Fibroblast of mammary gland (primary cell): ENCODE results near the gene BHLHE41.
A peak's percentile ranks its signal among the peaks of the same experiment; 100 is the strongest.

ENCODE experiments used
- DNase-seq: peaks from one replicate; pipeline ENCODE4 v3.0.0-alpha.2; 2010; ENCODE audit warnings: low read depth
- H3K4me3 ChIP-seq: 2 replicates; pipeline ENCODE4 v1.5.1; 2011; ENCODE audit warnings: low read depth, mild to moderate bottlenecking, low read length, moderate library complexity; ENCODE audit not compliant: control insufficient read depth
- TF ChIP-seq, protein P1 (sequence below): conservative IDR thresholded peaks from 2 replicates; pipeline ENCODE4 v1.5.1; 2011; ENCODE audit warnings: low read depth, low read length, inconsistent platforms; ENCODE audit not compliant: control insufficient read depth, insufficient read depth

Gene BHLHE41

GRCh38 chr12:26162174-26162573 lies 37.3 kb upstream of the BHLHE41 start:
- TF ChIP-seq, protein P1, sequence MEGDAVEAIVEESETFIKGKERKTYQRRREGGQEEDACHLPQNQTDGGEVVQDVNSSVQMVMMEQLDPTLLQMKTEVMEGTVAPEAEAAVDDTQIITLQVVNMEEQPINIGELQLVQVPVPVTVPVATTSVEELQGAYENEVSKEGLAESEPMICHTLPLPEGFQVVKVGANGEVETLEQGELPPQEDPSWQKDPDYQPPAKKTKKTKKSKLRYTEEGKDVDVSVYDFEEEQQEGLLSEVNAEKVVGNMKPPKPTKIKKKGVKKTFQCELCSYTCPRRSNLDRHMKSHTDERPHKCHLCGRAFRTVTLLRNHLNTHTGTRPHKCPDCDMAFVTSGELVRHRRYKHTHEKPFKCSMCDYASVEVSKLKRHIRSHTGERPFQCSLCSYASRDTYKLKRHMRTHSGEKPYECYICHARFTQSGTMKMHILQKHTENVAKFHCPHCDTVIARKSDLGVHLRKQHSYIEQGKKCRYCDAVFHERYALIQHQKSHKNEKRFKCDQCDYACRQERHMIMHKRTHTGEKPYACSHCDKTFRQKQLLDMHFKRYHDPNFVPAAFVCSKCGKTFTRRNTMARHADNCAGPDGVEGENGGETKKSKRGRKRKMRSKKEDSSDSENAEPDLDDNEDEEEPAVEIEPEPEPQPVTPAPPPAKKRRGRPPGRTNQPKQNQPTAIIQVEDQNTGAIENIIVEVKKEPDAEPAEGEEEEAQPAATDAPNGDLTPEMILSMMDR: no peak
- no peak for DNase-seq
- H3K4me3 ChIP-seq: no peak overlapping the region

- H3K4me3 ChIP-seq: no peak overlapping the region
- TF ChIP-seq, protein P1: no peak
- no peak for DNase-seq
These were observed 33.4 kb upstream of the BHLHE41 start for GRCh38 chr12:26158078-26158764.

GRCh38 chr12:26157001-26157400 lies 32.2 kb upstream of the BHLHE41 start:
- TF ChIP-seq, protein P1: no peak
- no peak overlapping the region for H3K4me3 ChIP-seq
- DNase-seq: no peak

DNA sequence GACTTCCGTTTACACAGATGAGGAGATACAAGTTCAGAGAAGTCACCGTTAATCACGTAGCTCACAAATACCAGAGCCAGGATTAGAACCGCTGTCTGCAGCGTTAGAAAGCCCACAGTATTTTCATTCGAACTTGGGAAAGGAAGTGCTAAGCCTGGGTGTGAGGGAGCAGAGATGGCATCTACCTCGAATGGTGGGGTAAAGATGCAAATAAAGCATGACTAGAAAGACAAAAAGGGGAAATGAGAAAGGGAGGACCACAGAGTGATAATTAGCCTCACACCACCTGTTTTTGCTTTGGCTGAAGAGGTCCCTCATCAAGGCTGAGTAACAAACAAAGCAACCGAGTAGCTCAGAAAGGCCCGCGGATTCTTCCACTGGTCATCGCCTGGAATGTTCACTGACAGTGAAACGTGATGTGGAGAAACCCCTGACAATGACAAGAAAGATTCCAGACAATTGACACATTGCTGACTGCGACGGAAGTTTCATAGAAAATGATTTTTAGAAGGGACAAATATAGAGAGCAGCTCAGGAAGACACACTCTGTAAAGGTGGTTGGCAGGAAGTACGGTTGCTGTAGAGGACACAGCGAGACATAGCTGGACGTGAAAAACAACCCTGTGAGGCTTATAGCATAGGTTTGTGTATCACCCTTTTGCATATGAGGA lies 31.5 kb upstream of the BHLHE41 start:
- TF ChIP-seq, protein P1: no peak
- DNase-seq: no peak
- no peak overlapping the region for H3K4me3 ChIP-seq

DNA sequence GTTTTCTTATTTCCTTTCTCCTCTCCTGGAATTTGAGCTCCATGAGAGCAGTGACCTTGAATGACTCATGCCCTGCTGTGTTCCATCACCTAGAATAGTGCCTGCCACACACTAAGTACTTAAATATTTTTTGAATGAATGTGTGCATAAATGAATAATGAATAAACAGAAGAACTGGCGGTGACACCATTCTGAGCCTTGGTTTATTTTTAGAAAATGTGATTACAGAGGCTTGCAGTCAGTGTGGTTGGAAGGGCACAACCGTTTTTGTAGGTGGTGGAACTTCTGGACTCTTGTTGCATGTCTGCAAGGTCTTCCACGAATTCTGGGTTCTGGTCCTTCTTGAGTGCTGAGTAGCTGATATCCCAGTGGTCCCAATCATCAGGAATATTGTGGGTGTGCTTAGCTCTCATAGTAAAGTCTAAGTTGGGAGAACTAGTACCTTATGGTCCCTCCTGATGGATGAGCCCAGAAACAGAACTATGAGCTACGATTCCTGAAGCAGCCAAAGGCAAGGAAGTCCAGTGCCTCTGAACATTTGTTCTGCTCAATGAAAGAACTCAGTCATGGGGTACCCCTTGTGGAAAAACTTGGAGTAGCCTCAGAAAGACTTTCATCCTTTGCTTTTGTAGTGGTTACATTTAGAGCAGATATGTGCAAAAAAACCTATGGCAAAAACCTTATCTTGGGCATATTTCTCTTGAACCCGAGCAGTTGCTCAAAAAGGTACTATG lies 28.8 kb upstream of the BHLHE41 start:
- no peak overlapping the region for H3K4me3 ChIP-seq
- TF ChIP-seq, protein P1: peak; percentile 28
- DNase-seq: peak; percentile 96

- TF ChIP-seq, protein P1: no peak
- no peak overlapping the region for H3K4me3 ChIP-seq
- DNase-seq: no peak
These were observed 27.8 kb upstream of the BHLHE41 start for GRCh38 chr12:26152507-26153102.
